Loucy (cell line): ENCODE data around the gene FNDC10.

Experiments used
- H2AFZ ChIP-seq: fragments of 200-600 bp; sonication (generic); 2 replicates; pipeline ENCODE4 v1.6.0; 2016; ENCODE audit warnings: antibody characterized with exemption, mild to moderate bottlenecking, low read length, moderate library complexity
- H3F3A ChIP-seq: fragments of 200-600 bp; 2 replicates; pipeline ENCODE4 v1.6.0; 2016; ENCODE audit warnings: antibody characterized with exemption, low read depth, mild to moderate bottlenecking
- H3K27me3 ChIP-seq: fragments of 200-600 bp; sonication (generic); 2 replicates; pipeline ENCODE4 v1.6.1; 2014; ENCODE audit warnings: low read length, mild to moderate bottlenecking; ENCODE audit not compliant: insufficient read depth, poor library complexity, severe bottlenecking
- H3K36me3 ChIP-seq: fragments of 200-600 bp; sonication (generic); 2 replicates; pipeline ENCODE4 v1.6.1; 2016; ENCODE audit warnings: low read length; ENCODE audit not compliant: insufficient read depth
- H3K4me1 ChIP-seq: fragments of 200-600 bp; sonication (generic); 2 replicates; pipeline ENCODE4 v1.5.1; 2014; ENCODE audit warnings: low read length, mild to moderate bottlenecking; ENCODE audit not compliant: insufficient read depth, poor library complexity, severe bottlenecking
- H3K4me2 ChIP-seq: fragments of 200-600 bp; sonication (generic); 2 replicates; pipeline ENCODE4 v1.6.0; 2014; ENCODE audit warnings: antibody characterized with exemption, low read length, low read depth, mild to moderate bottlenecking; ENCODE audit not compliant: poor library complexity, severe bottlenecking
- H3K4me3 ChIP-seq: fragments of 200-600 bp; sonication (generic); 2 replicates; pipeline ENCODE4 v1.5.1; 2014; ENCODE audit warnings: low read length, mild to moderate bottlenecking, mixed read lengths; ENCODE audit not compliant: poor library complexity, severe bottlenecking
- H3K79me2 ChIP-seq: fragments of 200-600 bp; sonication (generic); 2 replicates; pipeline ENCODE4 v1.6.1; 2014; ENCODE audit warnings: low read length; ENCODE audit not compliant: insufficient read depth
- H3K9ac ChIP-seq: fragments of 200-600 bp; sonication (generic); 2 replicates; pipeline ENCODE4 v1.6.0; 2014; ENCODE audit warnings: mild to moderate bottlenecking, low read depth, low read length, moderate library complexity; ENCODE audit not compliant: poor library complexity, severe bottlenecking
- H3K9me2 ChIP-seq: fragments of 200-600 bp; sonication (generic); replicated peaks from 2 replicates; pipeline ENCODE4 v1.6.1; 2016; ENCODE audit warnings: low read depth, low read length, mixed read lengths
- H3K9me3 ChIP-seq: fragments of 200-600 bp; sonication (generic); 2 replicates; pipeline ENCODE4 v1.6.1; 2014; ENCODE audit warnings: mild to moderate bottlenecking, antibody characterized with exemption, low read length, low read depth; ENCODE audit not compliant: insufficient read depth
- H4K20me1 ChIP-seq: fragments of 200-600 bp; sonication (generic); 2 replicates; pipeline ENCODE4 v1.6.0; 2014; ENCODE audit warnings: antibody characterized with exemption, low read length, mild to moderate bottlenecking; ENCODE audit not compliant: insufficient read depth, poor library complexity, severe bottlenecking
- EZH2phosphoT487 ChIP-seq: fragments of 200-600 bp; IDR thresholded peaks from 2 replicates; pipeline ENCODE4 v1.6.1; 2018; ENCODE audit warnings: antibody characterized with exemption, mild to moderate bottlenecking, moderate library complexity, borderline replicate concordance
- TF ChIP-seq, protein P1 (sequence below): fragments of 200-600 bp; sonication (generic); conservative IDR thresholded peaks from 2 replicates; pipeline ENCODE4 v1.5.1; 2014; ENCODE audit warnings: mild to moderate bottlenecking, antibody characterized with exemption, low read length

FNDC10 gene

GRCh38 chr1:1625824-1626206 lies 25.9 kb upstream of the FNDC10 start:
- H3K9me3 ChIP-seq: no peaks in the 10 kb centered on the region
- no peaks in the 10 kb centered on the region for H3K4me1 ChIP-seq
- no peaks in the 10 kb centered on the region for H4K20me1 ChIP-seq
- no peak overlapping the region for H3K4me2 ChIP-seq
- no peak overlapping the region for H3K4me3 ChIP-seq
- no peak overlapping the region for H3K9ac ChIP-seq
- no peak overlapping the region for H2AFZ ChIP-seq
- no peaks in the 10 kb centered on the region for H3K27me3 ChIP-seq
- H3K79me2 ChIP-seq: no peaks in the 10 kb centered on the region
- H3F3A ChIP-seq: no peaks in the 10 kb centered on the region
- H3K9me2 ChIP-seq: no peaks in the 10 kb centered on the region
- H3K36me3 ChIP-seq: no peaks in the 10 kb centered on the region
- TF ChIP-seq, protein P1, sequence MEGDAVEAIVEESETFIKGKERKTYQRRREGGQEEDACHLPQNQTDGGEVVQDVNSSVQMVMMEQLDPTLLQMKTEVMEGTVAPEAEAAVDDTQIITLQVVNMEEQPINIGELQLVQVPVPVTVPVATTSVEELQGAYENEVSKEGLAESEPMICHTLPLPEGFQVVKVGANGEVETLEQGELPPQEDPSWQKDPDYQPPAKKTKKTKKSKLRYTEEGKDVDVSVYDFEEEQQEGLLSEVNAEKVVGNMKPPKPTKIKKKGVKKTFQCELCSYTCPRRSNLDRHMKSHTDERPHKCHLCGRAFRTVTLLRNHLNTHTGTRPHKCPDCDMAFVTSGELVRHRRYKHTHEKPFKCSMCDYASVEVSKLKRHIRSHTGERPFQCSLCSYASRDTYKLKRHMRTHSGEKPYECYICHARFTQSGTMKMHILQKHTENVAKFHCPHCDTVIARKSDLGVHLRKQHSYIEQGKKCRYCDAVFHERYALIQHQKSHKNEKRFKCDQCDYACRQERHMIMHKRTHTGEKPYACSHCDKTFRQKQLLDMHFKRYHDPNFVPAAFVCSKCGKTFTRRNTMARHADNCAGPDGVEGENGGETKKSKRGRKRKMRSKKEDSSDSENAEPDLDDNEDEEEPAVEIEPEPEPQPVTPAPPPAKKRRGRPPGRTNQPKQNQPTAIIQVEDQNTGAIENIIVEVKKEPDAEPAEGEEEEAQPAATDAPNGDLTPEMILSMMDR: no peak
- no peak for TF ChIP-seq EZH2phosphoT487

DNA sequence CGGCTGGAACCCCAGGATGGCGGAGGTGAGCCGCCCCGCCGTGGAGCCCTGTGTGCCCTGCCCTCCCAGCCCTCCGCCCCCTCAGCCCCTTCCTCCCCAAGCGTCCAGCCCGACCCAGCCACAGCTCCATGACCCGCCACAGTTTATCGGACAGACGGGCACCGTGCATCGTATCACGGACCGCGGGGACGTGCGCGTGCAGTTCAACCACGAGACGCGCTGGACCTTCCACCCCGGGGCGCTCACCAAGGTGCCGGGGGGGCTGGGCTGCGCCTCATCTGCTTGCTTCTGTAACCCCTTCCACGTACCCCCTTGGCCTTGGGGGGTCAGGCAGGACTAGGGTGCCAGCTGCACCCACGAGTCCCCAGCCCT lies 25.5 kb upstream of the FNDC10 start:
- Histone ChIP-seq H3K4me2 (no peak overlapping the region), H3K36me3 (no peaks in the 10 kb centered on the region), H3K9ac (no peak overlapping the region), H3K9me2 (no peaks in the 10 kb centered on the region), H3K4me3 (no peak overlapping the region), H3K9me3 (no peaks in the 10 kb centered on the region), H3K27me3 (no peaks in the 10 kb centered on the region), H3K79me2 (no peaks in the 10 kb centered on the region), H3K4me1 (no peaks in the 10 kb centered on the region), H2AFZ (no peak overlapping the region), H3F3A (no peaks in the 10 kb centered on the region), H4K20me1 (no peaks in the 10 kb centered on the region)
- TF ChIP-seq EZH2phosphoT487: no peak

- H3K9ac ChIP-seq: no peak overlapping the region
- TF ChIP-seq, protein P1: no peak
- TF ChIP-seq EZH2phosphoT487: no peak
- H3K4me1 ChIP-seq: no peaks in the 10 kb centered on the region
- no peaks in the 10 kb centered on the region for H3K9me2 ChIP-seq
- H3K9me3 ChIP-seq: no peaks in the 10 kb centered on the region
- H3K4me2 ChIP-seq: no peak overlapping the region
- H4K20me1 ChIP-seq: no peaks in the 10 kb centered on the region
- H3K36me3 ChIP-seq: no peaks in the 10 kb centered on the region
- no peaks in the 10 kb centered on the region for H3K27me3 ChIP-seq
- H2AFZ ChIP-seq: no peak overlapping the region
- no peaks in the 10 kb centered on the region for H3K79me2 ChIP-seq
- H3F3A ChIP-seq: no peaks in the 10 kb centered on the region
- no peak overlapping the region for H3K4me3 ChIP-seq
Observed at GRCh38 chr1:1624443-1625403, 24.8 kb upstream of the FNDC10 start.
